Erythroblast (primary cell): ENCODE data around the gene XPR1.

Experiments
- GATA1 ChIP-seq: IDR thresholded peaks from 2 replicates; pipeline ENCODE4 v1.6.1; 2011; ENCODE audit warnings: low read depth, mild to moderate bottlenecking, control low read depth, low read length, moderate library complexity
- POLR2A ChIP-seq: IDR thresholded peaks from 2 replicates; pipeline ENCODE4 v1.6.1; 2011; ENCODE audit warnings: mild to moderate bottlenecking, low read length

GRCh38 chr1:180627411-180627810, 4.4 kb upstream of the XPR1 start:
- no peak for TF ChIP-seq POLR2A
- no peak for TF ChIP-seq GATA1
